Keratinocyte (primary cell): Measurements from ENCODE around the gene ADAM12.

ENCODE experiments used
- EZH2 ChIP-seq: IDR thresholded peaks from one replicate; pipeline ENCODE4 v1.6.1; 2012; ENCODE audit warnings: inconsistent platforms, mild to moderate bottlenecking, low read length, moderate library complexity
- TF ChIP-seq, protein P1 (sequence below), 3 experiments: IDR thresholded peaks in 1 of 3; conservative IDR thresholded peaks in 1 of 3; optimal IDR thresholded peaks in 1 of 3; 2 replicates in 2 of 3; 3 replicates in 1 of 3; pipeline versions ENCODE3 to v1.5.1; 2011; ENCODE audit warnings: low read length in 3 of 3, mild to moderate bottlenecking in 3 of 3, moderate library complexity in 2 of 3, control low read depth in 1 of 3, inconsistent platforms in 1 of 3; ENCODE audit not compliant: insufficient read depth in 2 of 3; ENCODE audit errors: extremely low read depth in 1 of 3

DNA sequence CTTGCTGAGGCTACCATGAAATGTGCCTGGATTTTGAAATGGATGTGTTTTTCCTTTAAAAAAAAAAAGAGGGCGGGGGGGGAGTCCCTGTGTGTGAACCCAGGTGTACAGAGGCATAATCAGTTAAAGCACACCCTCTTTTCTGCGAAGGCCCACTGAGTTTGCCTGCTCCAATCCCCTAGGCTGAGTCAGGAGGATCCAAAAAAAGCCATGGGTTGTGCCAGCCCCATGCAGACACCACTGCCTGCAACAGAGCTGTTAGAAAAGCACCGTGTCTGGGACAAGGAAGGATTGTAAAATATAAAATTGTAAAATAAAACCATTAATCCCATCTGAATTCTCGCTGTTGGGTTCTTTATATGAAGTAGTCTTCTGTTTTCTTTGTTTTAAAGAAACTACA is 217.9 kb downstream of the ADAM12 start:
- TF ChIP-seq, protein P1, sequence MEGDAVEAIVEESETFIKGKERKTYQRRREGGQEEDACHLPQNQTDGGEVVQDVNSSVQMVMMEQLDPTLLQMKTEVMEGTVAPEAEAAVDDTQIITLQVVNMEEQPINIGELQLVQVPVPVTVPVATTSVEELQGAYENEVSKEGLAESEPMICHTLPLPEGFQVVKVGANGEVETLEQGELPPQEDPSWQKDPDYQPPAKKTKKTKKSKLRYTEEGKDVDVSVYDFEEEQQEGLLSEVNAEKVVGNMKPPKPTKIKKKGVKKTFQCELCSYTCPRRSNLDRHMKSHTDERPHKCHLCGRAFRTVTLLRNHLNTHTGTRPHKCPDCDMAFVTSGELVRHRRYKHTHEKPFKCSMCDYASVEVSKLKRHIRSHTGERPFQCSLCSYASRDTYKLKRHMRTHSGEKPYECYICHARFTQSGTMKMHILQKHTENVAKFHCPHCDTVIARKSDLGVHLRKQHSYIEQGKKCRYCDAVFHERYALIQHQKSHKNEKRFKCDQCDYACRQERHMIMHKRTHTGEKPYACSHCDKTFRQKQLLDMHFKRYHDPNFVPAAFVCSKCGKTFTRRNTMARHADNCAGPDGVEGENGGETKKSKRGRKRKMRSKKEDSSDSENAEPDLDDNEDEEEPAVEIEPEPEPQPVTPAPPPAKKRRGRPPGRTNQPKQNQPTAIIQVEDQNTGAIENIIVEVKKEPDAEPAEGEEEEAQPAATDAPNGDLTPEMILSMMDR (optimal IDR thresholded peaks at IDR 0.05 in 1 of 3, IDR thresholded peaks at IDR 0.05 in 1 of 3, conservative IDR thresholded peaks at IDR 0.05 in 1 of 3; ENCODE audit: extremely low read depth in 1 of 3, insufficient read depth in 2 of 3, low read length in 3 of 3), result no peak
- no peak for TF ChIP-seq EZH2
